Measurements from ENCODE around the gene KIF1C.
"Not testable (repeated sequence)": the region's sequence is repeated elsewhere in the genome, so short reads cannot be mapped to it uniquely, and the experiment has no call there.

KIF1C gene

GRCh38 chr17:5045496-5045895 lies 47.7 kb downstream of the KIF1C start:
- no peak for DNase-seq (ENCODE audit: low read depth in 2 of 2)

GRCh38 chr17:5047446-5047845 lies 49.7 kb downstream of the KIF1C start:
- no peak for DNase-seq (ENCODE audit: low read depth in 2 of 2)

- peak in 1 of 2 donors; percentile 31 for DNase-seq (ENCODE audit: low read depth in 2 of 2)
Measured at GRCh38 chr17:5049314-5049841, 51.6 kb downstream of the KIF1C start.

- no peak for DNase-seq (ENCODE audit: low read depth in 2 of 2)
Measured at GRCh38 chr17:5050278-5050677, 52.5 kb downstream of the KIF1C start.

- no peak for DNase-seq (ENCODE audit: low read depth in 2 of 2)
Measured at GRCh38 chr17:5055543-5055942, 57.8 kb downstream of the KIF1C start.

GRCh38 chr17:5065227-5065744 lies 67.5 kb downstream of the KIF1C start:
- no peak for DNase-seq (ENCODE audit: low read depth in 2 of 2)

- DNase-seq (ENCODE audit: low read depth in 2 of 2): no peak
Measured at GRCh38 chr17:5068236-5068635, 70.5 kb downstream of the KIF1C start.

- no peak for DNase-seq (ENCODE audit: low read depth in 2 of 2)
Measured at GRCh38 chr17:5069724-5070123, 72.0 kb downstream of the KIF1C start.

- not testable (repeated sequence) for DNase-seq (ENCODE audit: low read depth in 2 of 2)
Measured at GRCh38 chr17:5075472-5075871, 77.7 kb downstream of the KIF1C start.

- not testable (repeated sequence) for DNase-seq (ENCODE audit: low read depth in 2 of 2)
Measured at GRCh38 chr17:5077275-5077674, 79.5 kb downstream of the KIF1C start.

GRCh38 chr17:5077781-5078105 lies 80.0 kb downstream of the KIF1C start:
- DNase-seq (ENCODE audit: low read depth in 2 of 2): no peak
